Measurements from ENCODE around the gene DOK5.

Gene DOK5

GRCh38 chr20:54668271-54669039 is 193.1 kb downstream of the DOK5 start:
- ChIA-PET POLR2A (ENCODE audit: low non-redundant PET) (no interaction called here), CTCF (interaction anchor here (0.6 to 1.0 kb wide), 7 partner anchors 9 to 1442 kb away, joined by 3 to 6 read pairs (median 3); no protein-coding TSS in a partner anchor)
- TF ChIP-seq CTCF (conservative IDR thresholded peaks at IDR 0.05; ENCODE audit: low read depth), result peak; percentile 94
- DNase-seq (ENCODE audit: low spot score), result peak; percentile 45
- H3K27ac ChIP-seq, result no peak overlapping the region

GRCh38 chr20:54669040-54669363 is 193.6 kb downstream of the DOK5 start:
- TF ChIP-seq CTCF (conservative IDR thresholded peaks at IDR 0.05; ENCODE audit: low read depth), result no peak
- POLR2A ChIA-PET (ENCODE audit: low non-redundant PET), result no interaction called here

GRCh38 chr20:54678253-54678652 is 202.9 kb downstream of the DOK5 start:
- CTCF ChIA-PET, result interaction anchor here (0.7 to 0.9 kb wide), 2 partner anchors 19 to 31 kb away, joined by 3 read pairs; no protein-coding TSS in a partner anchor
- POLR2A ChIA-PET (ENCODE audit: low non-redundant PET), result no interaction called here

More at GRCh38 chr20:54669040-54669363, 193.6 kb downstream of the DOK5 start:
- no peak overlapping the region for H3K27ac ChIP-seq
- DNase-seq (ENCODE audit: low spot score), result no peak
- CTCF ChIA-PET, result interaction anchor here (0.7 kb wide), 1 partner anchor 1512 kb away, joined by 5 read pairs; no protein-coding TSS in a partner anchor

GRCh38 chr20:54680439-54680838 is 205.0 kb downstream of the DOK5 start:
- no peak for DNase-seq (ENCODE audit: low spot score)
- TF ChIP-seq CTCF (conservative IDR thresholded peaks at IDR 0.05; ENCODE audit: low read depth), result no peak
- no peak overlapping the region for H3K27ac ChIP-seq
- ChIA-PET CTCF (interaction anchor here (0.6 to 3.1 kb wide), 18 partner anchors 10 to 1520 kb away, joined by 3 to 17 read pairs (median 4); no protein-coding TSS in a partner anchor), POLR2A (ENCODE audit: low non-redundant PET) (no interaction called here)

More at GRCh38 chr20:54678253-54678652, 202.9 kb downstream of the DOK5 start:
- H3K27ac ChIP-seq, result no peak overlapping the region
- DNase-seq (ENCODE audit: low spot score), result no peak
- no peak for TF ChIP-seq CTCF (conservative IDR thresholded peaks at IDR 0.05; ENCODE audit: low read depth)

- peak; percentile 35 for DNase-seq (ENCODE audit: low spot score)
- peak; percentile 94 for TF ChIP-seq CTCF (conservative IDR thresholded peaks at IDR 0.05; ENCODE audit: low read depth)
- ChIA-PET POLR2A (ENCODE audit: low non-redundant PET) (no interaction called here), CTCF (interaction anchor here (0.5 to 3.1 kb wide), 27 partner anchors 11 to 1892 kb away, joined by 3 to 17 read pairs (median 4); no protein-coding TSS in a partner anchor)
- no peak overlapping the region for H3K27ac ChIP-seq
Observed at GRCh38 chr20:54680872-54681619, 205.7 kb downstream of the DOK5 start.

GRCh38 chr20:54681869-54682268 is 206.5 kb downstream of the DOK5 start:
- no peak overlapping the region for H3K27ac ChIP-seq
- ChIA-PET POLR2A (ENCODE audit: low non-redundant PET) (no interaction called here), CTCF (interaction anchor here (0.6 to 3.1 kb wide), 8 partner anchors 11 to 1662 kb away, joined by 3 to 17 read pairs (median 5); no protein-coding TSS in a partner anchor)
- TF ChIP-seq CTCF (conservative IDR thresholded peaks at IDR 0.05; ENCODE audit: low read depth), result no peak
- no peak for DNase-seq (ENCODE audit: low spot score)
